Loucy (cell line): ENCODE results near the gene NDUFA3.

Experiments
- EZH2phosphoT487 ChIP-seq: fragments of 200-600 bp; IDR thresholded peaks from 2 replicates; pipeline ENCODE4 v1.6.1; 2018; ENCODE audit warnings: antibody characterized with exemption, mild to moderate bottlenecking, moderate library complexity, borderline replicate concordance
- TF ChIP-seq, protein P1 (sequence below): fragments of 200-600 bp; sonication (generic); conservative IDR thresholded peaks from 2 replicates; pipeline ENCODE4 v1.5.1; 2014; ENCODE audit warnings: mild to moderate bottlenecking, antibody characterized with exemption, low read length

DNA sequence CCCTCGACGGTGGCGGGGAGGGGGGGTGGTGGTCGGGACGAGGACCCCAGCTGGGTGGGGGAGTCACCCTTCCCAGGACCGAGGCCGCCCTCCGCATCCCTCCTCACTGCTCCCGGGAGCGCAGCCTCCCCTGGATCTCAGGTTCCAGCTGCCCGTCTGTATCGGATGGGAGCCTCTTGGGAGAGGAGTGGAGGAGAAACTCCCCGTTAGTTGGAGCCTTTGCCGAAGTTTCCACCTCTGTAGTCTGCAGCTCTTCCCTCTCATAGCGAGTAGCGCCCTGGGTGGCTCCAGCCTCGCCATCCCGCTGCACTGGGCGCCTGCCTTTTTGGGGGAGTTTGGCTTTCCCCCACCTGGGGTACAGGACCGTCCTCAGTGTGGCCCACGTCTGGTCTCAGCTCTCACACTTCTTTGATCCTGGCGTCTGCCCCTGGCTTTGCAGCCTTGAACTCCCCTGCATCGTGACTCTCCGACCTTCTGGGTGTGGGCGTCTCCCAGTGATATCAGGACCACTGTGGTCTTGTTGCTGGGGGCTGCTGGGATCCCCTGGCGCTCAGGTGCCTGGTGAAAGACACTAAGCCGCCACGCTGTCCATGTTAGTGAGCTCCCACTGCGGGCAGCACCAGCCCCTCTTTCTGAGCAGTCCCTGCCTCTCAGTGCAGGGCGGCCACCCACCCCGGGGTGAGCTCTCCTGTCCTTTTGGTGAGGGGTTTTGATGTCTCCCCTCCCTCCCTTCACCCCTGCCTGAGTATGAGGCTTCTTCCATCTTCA, 36.0 kb downstream of the NDUFA3 start:
- TF ChIP-seq, protein P1, sequence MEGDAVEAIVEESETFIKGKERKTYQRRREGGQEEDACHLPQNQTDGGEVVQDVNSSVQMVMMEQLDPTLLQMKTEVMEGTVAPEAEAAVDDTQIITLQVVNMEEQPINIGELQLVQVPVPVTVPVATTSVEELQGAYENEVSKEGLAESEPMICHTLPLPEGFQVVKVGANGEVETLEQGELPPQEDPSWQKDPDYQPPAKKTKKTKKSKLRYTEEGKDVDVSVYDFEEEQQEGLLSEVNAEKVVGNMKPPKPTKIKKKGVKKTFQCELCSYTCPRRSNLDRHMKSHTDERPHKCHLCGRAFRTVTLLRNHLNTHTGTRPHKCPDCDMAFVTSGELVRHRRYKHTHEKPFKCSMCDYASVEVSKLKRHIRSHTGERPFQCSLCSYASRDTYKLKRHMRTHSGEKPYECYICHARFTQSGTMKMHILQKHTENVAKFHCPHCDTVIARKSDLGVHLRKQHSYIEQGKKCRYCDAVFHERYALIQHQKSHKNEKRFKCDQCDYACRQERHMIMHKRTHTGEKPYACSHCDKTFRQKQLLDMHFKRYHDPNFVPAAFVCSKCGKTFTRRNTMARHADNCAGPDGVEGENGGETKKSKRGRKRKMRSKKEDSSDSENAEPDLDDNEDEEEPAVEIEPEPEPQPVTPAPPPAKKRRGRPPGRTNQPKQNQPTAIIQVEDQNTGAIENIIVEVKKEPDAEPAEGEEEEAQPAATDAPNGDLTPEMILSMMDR, result no peak
- no peak for TF ChIP-seq EZH2phosphoT487
